Measurements from ENCODE around the gene LRRC74B.

DNA sequence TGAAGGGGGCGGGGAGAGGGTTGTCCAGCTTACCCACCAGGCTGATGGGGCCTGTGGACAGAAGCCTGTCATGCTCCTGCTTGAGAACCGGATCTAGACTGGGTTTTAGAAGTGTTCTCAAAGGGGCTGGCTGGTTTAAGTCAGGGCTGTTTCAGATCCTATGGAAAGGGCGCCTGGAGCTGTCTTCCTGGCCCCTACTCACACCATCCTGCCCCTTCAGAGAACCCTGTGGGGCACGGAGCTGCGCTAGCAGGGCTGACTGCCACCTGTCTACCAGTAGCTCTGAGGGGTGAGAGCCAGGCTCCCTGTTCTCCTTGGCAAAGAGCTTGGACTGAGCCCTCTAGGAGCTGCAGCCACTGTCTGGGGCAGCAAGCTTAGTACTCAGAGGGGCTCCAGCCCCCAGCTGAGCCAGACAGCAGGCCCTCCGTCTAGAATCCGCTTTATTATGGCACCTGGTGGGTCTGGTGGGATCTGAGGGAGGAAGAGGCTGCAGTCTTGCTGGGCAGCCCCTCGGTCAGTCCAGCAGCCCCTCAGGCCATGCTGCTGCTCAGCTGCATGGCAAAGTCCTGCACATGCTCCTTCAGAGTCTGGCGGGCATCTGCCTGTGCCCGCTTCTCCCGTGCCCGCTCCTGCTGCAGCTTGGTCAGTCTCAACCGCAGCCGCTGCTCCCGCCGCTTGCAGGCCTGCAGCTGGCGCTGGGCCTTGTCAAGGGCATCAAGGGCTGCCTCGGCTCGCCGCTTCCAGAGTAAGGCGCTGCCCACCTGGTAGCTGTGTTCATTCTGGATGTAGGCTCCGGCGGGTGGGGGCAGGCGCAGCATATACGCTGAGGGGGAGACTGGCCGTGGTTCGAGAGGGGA lies 46.2 kb upstream of the LRRC74B start:
- no peak for TF ChIP-seq SMC3 (IDR thresholded peaks at IDR 0.05)
- TF ChIP-seq, protein P1, sequence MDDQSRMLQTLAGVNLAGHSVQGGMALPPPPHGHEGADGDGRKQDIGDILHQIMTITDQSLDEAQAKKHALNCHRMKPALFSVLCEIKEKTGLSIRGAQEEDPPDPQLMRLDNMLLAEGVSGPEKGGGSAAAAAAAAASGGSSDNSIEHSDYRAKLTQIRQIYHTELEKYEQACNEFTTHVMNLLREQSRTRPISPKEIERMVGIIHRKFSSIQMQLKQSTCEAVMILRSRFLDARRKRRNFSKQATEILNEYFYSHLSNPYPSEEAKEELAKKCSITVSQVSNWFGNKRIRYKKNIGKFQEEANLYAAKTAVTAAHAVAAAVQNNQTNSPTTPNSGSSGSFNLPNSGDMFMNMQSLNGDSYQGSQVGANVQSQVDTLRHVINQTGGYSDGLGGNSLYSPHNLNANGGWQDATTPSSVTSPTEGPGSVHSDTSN (IDR thresholded peaks at IDR 0.05), result no peak
- TF ChIP-seq, protein P2, sequence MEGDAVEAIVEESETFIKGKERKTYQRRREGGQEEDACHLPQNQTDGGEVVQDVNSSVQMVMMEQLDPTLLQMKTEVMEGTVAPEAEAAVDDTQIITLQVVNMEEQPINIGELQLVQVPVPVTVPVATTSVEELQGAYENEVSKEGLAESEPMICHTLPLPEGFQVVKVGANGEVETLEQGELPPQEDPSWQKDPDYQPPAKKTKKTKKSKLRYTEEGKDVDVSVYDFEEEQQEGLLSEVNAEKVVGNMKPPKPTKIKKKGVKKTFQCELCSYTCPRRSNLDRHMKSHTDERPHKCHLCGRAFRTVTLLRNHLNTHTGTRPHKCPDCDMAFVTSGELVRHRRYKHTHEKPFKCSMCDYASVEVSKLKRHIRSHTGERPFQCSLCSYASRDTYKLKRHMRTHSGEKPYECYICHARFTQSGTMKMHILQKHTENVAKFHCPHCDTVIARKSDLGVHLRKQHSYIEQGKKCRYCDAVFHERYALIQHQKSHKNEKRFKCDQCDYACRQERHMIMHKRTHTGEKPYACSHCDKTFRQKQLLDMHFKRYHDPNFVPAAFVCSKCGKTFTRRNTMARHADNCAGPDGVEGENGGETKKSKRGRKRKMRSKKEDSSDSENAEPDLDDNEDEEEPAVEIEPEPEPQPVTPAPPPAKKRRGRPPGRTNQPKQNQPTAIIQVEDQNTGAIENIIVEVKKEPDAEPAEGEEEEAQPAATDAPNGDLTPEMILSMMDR (IDR thresholded peaks at IDR 0.05), result no peak
- TF ChIP-seq CEBPB (IDR thresholded peaks at IDR 0.05), result no peak
- TF ChIP-seq EHF (CRISPR knock-in tag; IDR thresholded peaks at IDR 0.05), result no peak
- no peak for TF ChIP-seq POLR2A (IDR thresholded peaks at IDR 0.05; ENCODE audit: low read length)
